Measurements from ENCODE around the gene FAM20C.
"Not testable (repeated sequence)": the region's sequence is repeated elsewhere in the genome, so short reads cannot be mapped to it uniquely, and the experiment has no call there.

The FAM20C gene

GRCh38 chr7:228610-229009 is 36.2 kb downstream of the FAM20C start:
- no peak for DNase-seq (ENCODE audit: low read depth)

- no peak for DNase-seq (ENCODE audit: low read depth)
Measured at GRCh38 chr7:229184-229964, 37.0 kb downstream of the FAM20C start.

GRCh38 chr7:230274-230673 is 37.9 kb downstream of the FAM20C start:
- no peak for DNase-seq (ENCODE audit: low read depth)

- no peak for DNase-seq (ENCODE audit: low read depth)
Measured at GRCh38 chr7:231030-231857, 38.9 kb downstream of the FAM20C start.

- DNase-seq (ENCODE audit: low read depth): no peak
Measured at GRCh38 chr7:231858-232246, 39.5 kb downstream of the FAM20C start.

GRCh38 chr7:232410-233248 is 40.3 kb downstream of the FAM20C start:
- DNase-seq (ENCODE audit: low read depth): no peak

GRCh38 chr7:233249-234035 is 41.1 kb downstream of the FAM20C start:
- DNase-seq (ENCODE audit: low read depth): no peak

- no peak for DNase-seq (ENCODE audit: low read depth)
Measured at GRCh38 chr7:234051-234707, 41.8 kb downstream of the FAM20C start.

- no peak for DNase-seq (ENCODE audit: low read depth)
Measured at GRCh38 chr7:234708-235553, 42.6 kb downstream of the FAM20C start.

GRCh38 chr7:235576-236395 is 43.4 kb downstream of the FAM20C start:
- DNase-seq (ENCODE audit: low read depth): no peak

GRCh38 chr7:236967-237366 is 44.6 kb downstream of the FAM20C start:
- no peak for DNase-seq (ENCODE audit: low read depth)

- no peak for DNase-seq (ENCODE audit: low read depth)
Measured at GRCh38 chr7:237385-237784, 45.0 kb downstream of the FAM20C start.

- DNase-seq (ENCODE audit: low read depth): no peak
Measured at GRCh38 chr7:240146-240676, 47.8 kb downstream of the FAM20C start.

GRCh38 chr7:240887-241421 is 48.6 kb downstream of the FAM20C start:
- no peak for DNase-seq (ENCODE audit: low read depth)

GRCh38 chr7:241513-241912 is 49.1 kb downstream of the FAM20C start:
- no peak for DNase-seq (ENCODE audit: low read depth)

- not testable (repeated sequence) for DNase-seq (ENCODE audit: low read depth)
Measured at GRCh38 chr7:242826-243579, 50.6 kb downstream of the FAM20C start.

GRCh38 chr7:243580-243978 is 51.2 kb downstream of the FAM20C start:
- DNase-seq (ENCODE audit: low read depth): not testable (repeated sequence)

- DNase-seq (ENCODE audit: low read depth): no peak
Measured at GRCh38 chr7:244974-245373, 52.6 kb downstream of the FAM20C start.
